HG02678 (cell line): ENCODE measurements around the gene MPZL1.

ENCODE experiments used
- ATAC-seq: cut with Tn5 transposase; IDR thresholded peaks from one replicate; pipeline ENCODE4 v1.9.1; 2021; ENCODE audit warnings: mild to moderate bottlenecking, moderate library complexity; ENCODE audit not compliant: unreplicated experiment

Gene MPZL1

GRCh38 chr1:167775178-167775577 is 53.4 kb downstream of the MPZL1 start:
- ATAC-seq: no peak

DNA sequence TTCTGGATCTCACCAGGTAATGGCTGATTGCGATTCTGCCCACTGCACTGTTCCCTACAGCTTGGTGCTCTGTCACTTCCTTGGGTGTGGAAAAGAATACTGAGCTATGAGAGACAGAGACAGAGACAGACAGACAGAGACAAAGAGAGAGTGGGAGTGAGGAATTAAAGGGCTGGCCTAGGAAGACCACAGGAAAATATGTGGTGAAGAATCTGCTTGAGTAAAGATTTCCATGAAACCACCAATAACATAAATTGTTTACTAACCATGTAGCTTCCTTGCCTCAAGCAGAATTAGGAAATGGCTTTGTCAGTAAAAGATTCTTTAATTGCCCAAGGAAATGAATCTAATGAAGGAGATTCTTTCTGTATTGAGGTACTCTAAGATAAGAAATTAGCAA is 54.4 kb downstream of the MPZL1 start:
- ATAC-seq: no peak

DNA sequence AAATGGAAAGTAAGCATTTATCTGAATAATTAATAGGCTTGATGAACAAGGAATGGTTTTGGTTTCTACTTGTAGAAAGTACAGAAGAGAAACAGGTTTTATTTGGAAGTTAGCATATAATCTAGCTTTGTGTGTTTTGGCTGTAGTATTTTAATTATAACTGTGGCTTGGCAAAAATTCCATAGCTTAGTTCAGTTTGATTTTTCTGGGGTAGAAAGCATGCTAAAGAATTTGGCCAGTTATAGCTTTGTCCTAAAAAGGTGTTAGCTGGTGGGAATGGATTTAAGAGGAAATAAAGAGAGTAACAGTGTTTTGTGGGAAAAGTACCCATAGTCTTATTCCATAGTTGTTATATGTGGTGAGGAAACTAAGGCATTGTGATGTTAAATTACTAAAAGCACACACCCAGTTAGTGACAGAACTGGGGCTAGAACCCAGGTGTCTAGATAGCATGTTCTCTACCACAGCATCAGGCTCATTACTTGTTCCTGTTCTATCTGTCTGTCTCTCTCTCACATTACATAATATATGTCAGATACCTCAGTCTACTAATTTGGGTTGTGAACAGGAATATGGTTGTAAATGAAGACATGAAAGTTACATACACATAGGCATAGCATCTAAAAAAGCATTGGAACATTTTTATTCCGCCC is 55.0 kb downstream of the MPZL1 start:
- no peak for ATAC-seq

DNA sequence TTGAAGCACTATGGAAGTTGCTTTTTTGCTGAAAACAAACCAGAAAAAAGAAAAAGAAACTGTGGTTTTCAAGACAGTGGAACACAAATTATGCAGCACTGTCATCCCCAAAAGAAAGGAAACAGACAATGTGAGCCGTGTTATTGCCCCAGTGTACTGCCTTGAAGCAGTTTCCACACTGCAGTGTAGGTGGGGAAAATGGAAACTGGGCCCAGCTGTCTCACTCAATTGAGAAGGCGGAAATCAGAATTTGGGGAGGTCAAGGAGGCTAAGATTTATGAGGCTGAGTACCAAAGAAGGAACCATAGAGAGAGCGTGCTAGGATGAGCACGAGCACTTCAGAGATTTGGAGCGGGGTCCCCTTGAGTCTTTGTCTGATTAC is 55.5 kb downstream of the MPZL1 start:
- no peak for ATAC-seq

- ATAC-seq: no peak
Observed at GRCh38 chr1:167781558-167781957, 59.8 kb downstream of the MPZL1 start.

DNA sequence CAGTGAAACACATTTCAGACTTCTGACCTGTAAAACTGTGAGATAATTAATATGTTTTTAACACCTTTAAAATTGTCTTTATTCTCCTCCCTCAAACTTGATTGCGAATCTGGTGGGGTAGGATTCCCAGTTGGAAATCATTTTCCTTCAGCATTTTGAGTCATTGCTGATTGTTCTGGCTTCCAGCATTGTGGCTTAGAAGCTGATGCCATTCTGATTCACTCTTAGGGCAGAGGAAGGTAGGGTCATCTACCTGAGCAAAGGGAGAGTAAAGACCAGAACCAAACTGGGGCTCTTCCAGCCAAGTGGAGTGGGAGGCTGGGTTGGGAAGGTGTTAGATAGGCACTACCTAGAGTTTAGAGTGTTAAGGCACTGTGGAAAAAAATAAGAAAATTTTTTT is 61.2 kb downstream of the MPZL1 start:
- no peak for ATAC-seq

DNA sequence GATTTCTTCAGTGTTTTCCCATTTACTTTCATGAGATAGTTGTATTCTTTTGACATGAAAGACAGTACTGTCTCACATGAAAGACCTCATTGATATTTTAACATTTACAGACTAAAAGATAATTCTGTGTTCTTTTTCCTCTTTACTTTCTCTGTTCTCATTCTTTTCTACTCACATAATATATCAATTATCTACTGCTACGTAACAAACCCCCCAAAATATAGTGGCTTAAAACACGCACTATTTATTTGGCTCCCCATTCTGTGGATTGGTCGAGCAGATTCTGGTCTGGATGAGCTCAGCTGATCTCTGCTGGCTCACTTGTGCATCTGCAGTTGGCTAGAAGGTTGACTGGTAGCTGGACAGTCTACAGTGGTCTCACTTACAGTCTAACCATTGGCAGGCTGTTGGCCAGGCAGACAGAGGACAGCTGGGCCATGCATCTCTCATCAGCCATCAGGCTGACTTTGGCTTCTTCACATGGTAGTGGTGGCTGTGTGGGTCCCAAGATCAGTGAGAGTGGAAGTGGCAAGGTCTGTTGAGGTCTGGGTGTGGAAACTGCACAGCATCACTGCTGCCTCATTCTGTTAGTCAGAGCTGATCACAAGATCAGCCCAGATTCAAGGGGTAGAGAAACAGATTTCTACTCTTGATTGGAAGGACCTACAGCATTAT is 63.2 kb downstream of the MPZL1 start:
- ATAC-seq: no peak

DNA sequence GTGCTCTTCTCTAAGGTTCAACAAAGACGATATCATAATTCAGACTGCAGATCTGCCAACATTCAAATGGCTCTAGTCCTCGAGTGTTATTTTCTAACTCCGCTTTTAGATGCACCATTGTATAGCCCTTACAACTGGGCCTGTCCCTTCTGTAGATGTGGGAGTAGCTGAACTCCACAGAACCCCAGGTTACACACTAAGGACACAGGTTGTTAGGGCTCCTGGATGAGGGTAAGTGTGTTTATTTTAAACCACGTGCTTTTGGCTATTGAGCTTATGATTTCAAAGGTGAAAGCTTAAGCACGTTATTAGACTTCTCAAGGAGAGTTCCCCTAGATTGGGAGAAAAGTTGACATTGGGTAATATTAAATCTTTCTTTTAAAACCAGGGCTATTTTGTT is 64.7 kb downstream of the MPZL1 start:
- no peak for ATAC-seq

GRCh38 chr1:167789501-167789900 is 67.7 kb downstream of the MPZL1 start:
- ATAC-seq: no peak

DNA sequence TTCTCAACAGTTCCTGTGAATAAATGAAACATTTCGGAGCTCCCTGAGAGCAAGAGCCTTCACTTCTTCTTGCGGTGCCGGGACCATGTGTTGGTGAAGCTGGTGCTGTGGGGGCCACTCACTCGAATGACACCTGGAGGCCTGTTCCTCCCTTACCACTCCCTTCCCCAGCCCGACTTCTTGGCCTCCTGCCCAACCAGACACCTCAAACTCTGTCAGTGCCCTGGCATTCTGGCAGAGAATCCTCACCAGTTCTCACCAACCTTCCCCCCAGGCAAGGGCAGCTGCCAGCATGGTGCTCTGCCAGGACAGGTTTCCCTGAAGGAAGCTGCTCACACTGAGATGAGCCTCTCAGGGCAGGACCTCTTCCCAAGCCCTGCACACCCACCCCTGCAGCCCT is 68.3 kb downstream of the MPZL1 start:
- ATAC-seq: no peak

GRCh38 chr1:167791281-167792187 is 69.8 kb downstream of the MPZL1 start:
- no peak for ATAC-seq

DNA sequence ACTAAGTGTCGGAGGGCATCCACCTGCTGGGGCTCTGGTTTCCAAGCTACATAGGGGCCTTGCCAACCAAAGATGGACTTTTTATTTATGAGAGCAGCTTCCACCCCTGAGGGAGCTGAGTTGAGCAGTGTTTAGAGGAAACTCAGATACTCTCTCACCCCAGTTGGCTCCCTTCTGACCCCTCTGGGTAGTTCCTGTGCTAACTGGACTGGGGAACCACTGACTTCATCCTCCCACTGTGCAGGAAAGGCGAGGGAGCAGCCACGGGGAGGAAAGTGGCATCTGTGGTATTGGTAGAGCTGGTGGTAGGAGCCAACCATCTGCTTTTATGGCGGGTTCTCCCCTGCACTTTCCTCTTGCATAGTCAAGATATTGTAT is 70.4 kb downstream of the MPZL1 start:
- ATAC-seq: no peak

DNA sequence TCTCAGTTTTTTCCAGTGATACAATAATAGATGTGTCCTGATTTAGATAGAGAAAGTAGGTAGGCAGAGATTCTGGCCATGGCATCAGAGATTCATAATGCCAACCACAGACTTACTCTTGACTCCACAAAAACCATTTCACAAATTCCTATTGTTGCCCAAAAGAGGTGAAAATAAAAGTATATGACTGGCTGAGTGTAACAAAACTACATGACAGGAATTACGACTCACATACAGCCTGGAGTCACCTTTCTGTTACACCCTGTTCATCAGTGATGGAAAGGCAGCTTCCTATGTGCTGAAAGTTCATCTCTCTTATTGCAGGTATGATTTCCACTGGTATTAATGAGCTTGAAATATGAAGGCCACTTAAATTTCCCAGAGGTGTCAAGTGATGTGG is 72.3 kb downstream of the MPZL1 start:
- no peak for ATAC-seq

DNA sequence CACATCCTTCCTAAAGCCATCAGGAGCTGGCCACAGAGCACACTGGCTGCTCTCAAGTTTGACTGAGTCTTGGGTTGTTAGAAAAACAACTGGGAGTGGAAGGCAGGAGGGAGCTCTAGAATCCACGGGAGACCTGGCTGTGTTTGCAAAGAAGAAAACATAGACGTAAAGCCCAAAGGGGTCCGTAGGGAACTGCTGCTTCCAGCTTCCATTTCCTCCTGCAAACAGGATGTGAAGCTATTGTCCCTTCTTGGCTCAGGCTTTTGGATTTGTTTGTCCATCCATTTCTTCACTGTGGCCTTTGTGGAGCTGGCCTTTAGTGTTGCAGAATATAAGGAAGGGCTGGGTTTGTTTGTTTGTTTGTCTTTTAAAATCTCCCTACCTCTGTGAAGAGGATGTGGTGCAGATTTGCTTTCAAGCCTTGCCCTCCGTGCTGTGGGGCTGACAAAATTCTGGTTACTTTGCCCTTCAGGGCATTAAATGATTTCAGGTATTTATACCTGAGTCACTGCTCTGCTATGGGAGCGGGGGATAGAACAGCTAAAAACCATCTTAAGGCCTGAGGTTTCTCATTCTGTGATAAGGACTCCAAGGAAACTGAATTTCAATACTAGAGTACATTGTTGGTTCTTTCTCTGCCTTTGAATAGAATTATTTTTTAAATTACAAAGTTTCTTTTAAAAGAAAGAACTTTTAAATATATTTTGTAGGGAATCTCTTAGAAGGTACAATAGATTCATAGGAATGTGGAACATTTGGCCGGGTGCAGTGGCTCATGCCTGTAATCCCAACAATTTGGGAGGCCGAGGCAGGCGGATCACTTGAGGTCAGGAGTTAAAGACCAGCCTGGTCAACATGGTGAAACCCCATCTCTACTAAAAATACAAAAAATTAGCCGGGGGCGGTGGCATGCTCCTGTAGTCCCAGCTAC is 74.3 kb downstream of the MPZL1 start:
- ATAC-seq: no peak

DNA sequence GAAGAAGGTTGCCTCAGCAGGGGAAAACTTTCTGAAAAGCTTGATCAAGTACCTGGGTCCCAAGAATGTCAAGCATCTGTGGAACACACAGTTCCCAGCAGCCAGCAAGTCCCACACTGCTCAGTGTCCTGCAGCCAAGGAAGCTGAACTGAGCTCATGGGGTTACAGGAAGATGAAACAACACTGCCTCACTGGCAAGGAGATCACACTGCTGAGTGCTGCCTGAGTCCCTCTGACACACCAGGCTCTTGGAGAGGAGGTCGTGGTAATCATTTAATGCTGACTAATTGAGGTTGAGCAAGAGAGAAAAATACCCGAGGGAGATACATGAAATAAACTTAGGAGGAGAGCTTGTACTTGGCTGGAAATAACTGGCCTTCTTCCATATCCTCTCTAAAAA is 75.2 kb downstream of the MPZL1 start:
- ATAC-seq: no peak

DNA sequence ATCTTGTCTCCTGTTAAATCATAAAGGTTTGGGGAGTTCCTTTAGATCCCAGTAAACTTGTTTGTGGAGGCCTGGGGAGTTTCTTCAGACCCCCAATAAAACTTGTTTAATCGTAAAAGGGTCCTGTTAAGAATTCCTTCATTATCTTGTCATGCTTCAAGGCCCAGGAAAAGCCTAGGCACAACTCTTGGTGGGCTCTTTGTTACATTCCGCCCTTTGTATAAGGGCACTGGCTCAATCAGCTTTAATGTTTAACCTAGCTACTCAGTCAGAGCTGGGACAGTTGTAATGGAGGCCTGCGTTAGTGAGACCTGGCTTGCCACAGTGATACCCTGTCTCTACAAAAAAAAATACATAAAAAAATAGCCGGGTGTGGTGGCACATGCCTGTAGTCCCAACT is 77.2 kb downstream of the MPZL1 start:
- ATAC-seq: no peak

- ATAC-seq: no peak
Observed at GRCh38 chr1:167799747-167800146, 78.0 kb downstream of the MPZL1 start.

GRCh38 chr1:167800251-167800650 is 78.5 kb downstream of the MPZL1 start:
- no peak for ATAC-seq

- no peak for ATAC-seq
Observed at GRCh38 chr1:167802235-167802634, 80.5 kb downstream of the MPZL1 start.

DNA sequence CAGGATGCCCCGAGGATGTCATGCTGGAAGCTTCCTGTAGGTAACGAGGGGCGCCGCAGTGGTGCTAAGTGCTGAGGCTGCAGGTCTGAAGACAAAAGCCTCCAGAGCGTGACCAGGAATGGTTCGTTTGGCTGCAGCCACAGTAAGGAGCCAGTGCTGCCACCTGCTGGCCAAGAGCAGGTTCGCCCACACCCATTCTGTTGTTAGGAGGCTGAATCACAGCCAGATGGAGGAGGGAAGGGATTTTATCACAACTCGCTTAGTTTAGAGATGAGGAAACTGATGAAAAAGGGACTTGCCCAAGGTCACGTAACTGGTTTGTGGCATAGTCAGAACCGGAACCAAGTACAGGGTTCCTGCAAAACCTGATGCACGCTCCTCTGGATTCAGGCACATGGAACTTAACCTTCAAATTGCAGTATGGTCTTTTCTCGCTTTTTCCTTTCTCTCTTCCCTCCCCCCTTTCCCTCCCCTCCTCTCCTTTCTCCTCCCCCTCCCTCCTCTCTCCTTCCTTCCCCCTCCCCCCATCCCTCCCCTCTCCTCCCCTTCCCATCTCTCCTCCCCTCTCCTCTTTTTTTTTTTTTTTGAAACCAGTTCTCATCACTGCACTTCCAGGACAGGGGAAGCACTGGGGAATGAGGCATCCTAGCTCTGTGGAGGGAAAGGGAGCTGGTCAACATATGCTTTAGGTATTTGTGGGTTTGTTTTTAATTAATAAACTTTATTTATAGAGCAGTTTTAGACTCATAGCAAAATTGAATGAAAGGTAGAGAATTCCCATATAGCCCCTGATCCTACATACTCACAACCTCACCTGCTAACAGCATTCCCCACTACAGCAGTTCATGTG is 81.8 kb downstream of the MPZL1 start:
- peak; percentile 86 for ATAC-seq
